ENCODE measurements around the gene SIRT5. TPM values are rescaled to one million over a fixed set of nuclear protein-coding genes. Genes with fewer than 3 reads are reported as not detected.

SIRT5 gene
- total RNA-seq, 1 donor from 2014 or later = 7.1 TPM

DNA sequence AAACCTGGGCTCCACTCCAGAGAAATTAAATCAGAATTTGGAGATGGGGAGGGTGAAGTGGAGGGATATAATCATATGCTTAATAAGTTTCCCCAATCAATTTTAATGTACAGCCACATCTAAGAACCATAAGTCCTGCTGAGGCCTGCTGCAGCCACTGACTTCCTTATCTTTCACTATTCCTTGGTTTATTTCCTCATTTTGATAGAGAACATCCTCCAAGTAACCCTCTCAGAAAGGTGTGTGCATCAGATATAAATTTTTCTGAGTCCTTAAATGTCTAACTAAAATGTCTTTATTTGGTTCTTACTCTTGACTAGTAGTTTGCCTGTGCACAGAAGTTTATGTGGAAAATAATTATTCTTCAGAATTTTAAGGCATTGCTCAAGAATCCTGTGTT, 23.7 kb upstream of the SIRT5 start:
- no peak for DNase-seq (ENCODE audit: extremely low spot score in 2 of 2)
- Histone ChIP-seq H3K4me1 (no peaks in the 10 kb centered on the region), H3K27me3 (no peaks in the 10 kb centered on the region), H3K4me3 (no peak overlapping the region), H3K9me3 (no peaks in the 10 kb centered on the region), H3K36me3 (no peaks in the 10 kb centered on the region), H3K27ac (no peak overlapping the region)
- intact Hi-C loops (cut with DNase I) = no loop called here
- no peak for TF ChIP-seq POLR2AphosphoS5 (IDR thresholded peaks at IDR 0.05; ENCODE audit: insufficient read depth in 1 of 2, low read depth in 1 of 2)

DNA sequence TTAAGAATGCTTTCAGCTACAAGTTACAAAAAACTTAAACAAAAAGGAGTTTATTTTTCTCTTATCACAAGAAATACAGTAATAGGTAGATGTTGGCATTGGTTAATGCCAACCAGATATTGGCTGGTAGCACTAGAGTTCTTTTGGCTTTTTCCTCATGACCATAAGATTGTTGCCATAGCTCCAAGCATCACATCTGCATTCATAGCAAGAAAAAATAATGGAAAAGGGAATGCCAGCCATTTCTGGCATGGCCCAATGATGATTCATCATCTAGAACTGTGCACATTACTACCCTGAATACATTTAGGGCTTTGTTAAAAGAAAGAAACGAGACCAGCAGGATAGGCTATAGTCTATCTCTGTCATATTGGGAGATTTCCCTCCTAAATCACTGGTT, 20.8 kb upstream of the SIRT5 start:
- no peak for DNase-seq (ENCODE audit: extremely low spot score in 2 of 2)
- TF ChIP-seq POLR2AphosphoS5 (IDR thresholded peaks at IDR 0.05; ENCODE audit: insufficient read depth in 1 of 2, low read depth in 1 of 2) (no peak), POLR2A (IDR thresholded peaks at IDR 0.05) (no peak)
- TF ChIP-seq, protein P1, sequence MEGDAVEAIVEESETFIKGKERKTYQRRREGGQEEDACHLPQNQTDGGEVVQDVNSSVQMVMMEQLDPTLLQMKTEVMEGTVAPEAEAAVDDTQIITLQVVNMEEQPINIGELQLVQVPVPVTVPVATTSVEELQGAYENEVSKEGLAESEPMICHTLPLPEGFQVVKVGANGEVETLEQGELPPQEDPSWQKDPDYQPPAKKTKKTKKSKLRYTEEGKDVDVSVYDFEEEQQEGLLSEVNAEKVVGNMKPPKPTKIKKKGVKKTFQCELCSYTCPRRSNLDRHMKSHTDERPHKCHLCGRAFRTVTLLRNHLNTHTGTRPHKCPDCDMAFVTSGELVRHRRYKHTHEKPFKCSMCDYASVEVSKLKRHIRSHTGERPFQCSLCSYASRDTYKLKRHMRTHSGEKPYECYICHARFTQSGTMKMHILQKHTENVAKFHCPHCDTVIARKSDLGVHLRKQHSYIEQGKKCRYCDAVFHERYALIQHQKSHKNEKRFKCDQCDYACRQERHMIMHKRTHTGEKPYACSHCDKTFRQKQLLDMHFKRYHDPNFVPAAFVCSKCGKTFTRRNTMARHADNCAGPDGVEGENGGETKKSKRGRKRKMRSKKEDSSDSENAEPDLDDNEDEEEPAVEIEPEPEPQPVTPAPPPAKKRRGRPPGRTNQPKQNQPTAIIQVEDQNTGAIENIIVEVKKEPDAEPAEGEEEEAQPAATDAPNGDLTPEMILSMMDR (IDR thresholded peaks at IDR 0.05) = no peak
- Histone ChIP-seq H3K27ac (no peak overlapping the region), H3K36me3 (no peaks in the 10 kb centered on the region), H3K4me1 (no peaks in the 10 kb centered on the region), H3K9me3 (no peaks in the 10 kb centered on the region), H3K27me3 (no peaks in the 10 kb centered on the region), H3K4me3 (no peak overlapping the region)
- intact Hi-C loops (cut with DNase I) = no loop called here

DNA sequence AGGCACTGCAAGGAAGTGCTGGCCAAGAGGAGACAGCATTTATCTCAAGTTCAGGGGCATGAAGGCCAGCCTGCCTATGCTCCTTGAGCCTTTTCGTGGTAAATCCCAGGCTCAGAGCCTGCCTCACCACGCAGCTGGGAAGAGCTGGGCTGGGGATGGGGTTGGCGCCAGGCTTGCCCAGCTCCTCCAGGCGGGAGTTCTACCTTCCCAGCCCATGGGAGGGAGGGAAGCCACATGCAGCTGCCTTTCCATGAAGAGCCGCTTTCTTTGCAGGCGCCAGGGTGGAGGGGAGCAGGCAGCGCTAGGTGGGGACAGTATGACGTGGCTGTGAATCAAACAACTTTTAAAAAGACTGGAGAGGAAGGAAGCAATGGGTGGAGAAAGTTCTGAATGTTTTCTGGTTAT, 19.5 kb upstream of the SIRT5 start:
- no peak for DNase-seq (ENCODE audit: extremely low spot score in 2 of 2)

DNA sequence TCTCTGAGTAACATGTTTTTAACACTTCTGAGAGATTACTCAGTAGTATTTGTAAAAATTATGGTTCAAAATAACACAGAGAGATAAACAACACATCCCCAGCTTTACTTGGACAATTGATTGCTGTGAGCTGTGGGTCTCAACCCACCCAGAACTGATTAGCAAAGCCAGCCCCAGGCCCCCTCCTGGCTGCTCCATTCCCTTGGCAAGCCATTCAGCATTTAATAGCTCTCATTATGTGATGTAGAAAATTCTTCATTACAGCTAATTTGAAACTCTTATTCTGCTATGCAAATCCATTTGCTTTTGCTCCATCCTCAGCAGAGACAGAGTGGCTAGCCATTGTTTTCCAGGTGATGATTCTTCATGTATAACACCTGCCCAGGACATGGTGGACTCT, 16.6 kb upstream of the SIRT5 start:
- Histone ChIP-seq H3K9me3 (no peaks in the 10 kb centered on the region), H3K27me3 (no peaks in the 10 kb centered on the region), H3K27ac (no peak overlapping the region), H3K4me1 (no peaks in the 10 kb centered on the region), H3K36me3 (no peaks in the 10 kb centered on the region), H3K4me3 (no peak overlapping the region)
- intact Hi-C loops (cut with DNase I) = no loop called here
- no peak for TF ChIP-seq POLR2A (IDR thresholded peaks at IDR 0.05)
- TF ChIP-seq POLR2AphosphoS5 (IDR thresholded peaks at IDR 0.05; ENCODE audit: insufficient read depth in 1 of 2, low read depth in 1 of 2) = no peak
- TF ChIP-seq, protein P1 (IDR thresholded peaks at IDR 0.05) = no peak
- DNase-seq (ENCODE audit: extremely low spot score in 2 of 2) = no peak

More for the DNA sequence above, 19.5 kb upstream of the SIRT5 start:
- H3K27ac ChIP-seq = no peak overlapping the region
- intact Hi-C loops (cut with DNase I) = no loop called here
- no peaks in the 10 kb centered on the region for H3K4me1 ChIP-seq
- TF ChIP-seq POLR2AphosphoS5 (IDR thresholded peaks at IDR 0.05; ENCODE audit: insufficient read depth in 1 of 2, low read depth in 1 of 2) (peak; percentile 39 to 71), POLR2A (IDR thresholded peaks at IDR 0.05) (no peak)
- TF ChIP-seq, protein P1 (IDR thresholded peaks at IDR 0.05) = no peak
- H3K27me3 ChIP-seq = no peaks in the 10 kb centered on the region
- no peak overlapping the region for H3K4me3 ChIP-seq
- H3K9me3 ChIP-seq = no peaks in the 10 kb centered on the region
- no peaks in the 10 kb centered on the region for H3K36me3 ChIP-seq

DNA sequence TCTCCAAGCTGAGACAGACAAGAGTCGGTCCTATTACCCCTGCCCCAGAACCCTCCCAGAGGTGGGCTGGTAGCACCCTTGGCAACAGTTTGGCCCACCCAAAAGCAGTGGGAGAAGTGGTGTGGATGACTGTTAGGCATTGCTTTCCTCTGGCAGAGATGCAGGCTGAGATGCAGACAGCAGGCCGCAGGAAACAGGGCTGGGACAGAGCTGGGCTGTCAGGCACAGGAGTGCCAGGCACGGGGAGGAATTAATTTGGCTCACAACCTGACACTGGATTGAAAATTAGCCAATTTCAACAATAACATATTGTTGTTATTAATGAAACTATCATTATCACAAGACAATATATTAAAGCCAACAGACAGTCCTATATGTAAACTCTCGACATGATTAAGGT, 15.7 kb upstream of the SIRT5 start:
- no peak for DNase-seq (ENCODE audit: extremely low spot score in 2 of 2)
- Histone ChIP-seq H3K9me3 (no peaks in the 10 kb centered on the region), H3K27me3 (no peaks in the 10 kb centered on the region), H3K27ac (no peak overlapping the region), H3K4me3 (no peak overlapping the region), H3K4me1 (no peaks in the 10 kb centered on the region), H3K36me3 (no peaks in the 10 kb centered on the region)
- intact Hi-C loops (cut with DNase I) = no loop called here
- no peak for TF ChIP-seq POLR2A (IDR thresholded peaks at IDR 0.05)
- TF ChIP-seq, protein P1 (IDR thresholded peaks at IDR 0.05) = no peak
- TF ChIP-seq POLR2AphosphoS5 (IDR thresholded peaks at IDR 0.05; ENCODE audit: insufficient read depth in 1 of 2, low read depth in 1 of 2) = no peak

Measured in vagina (tissue), 2 donors.